ENCODE measurements around the gene MRPL40. TPM values are rescaled to one million over a fixed set of nuclear protein-coding genes. Genes with fewer than 3 reads are reported as not detected.

MRPL40 gene
- total RNA-seq, 1 donor from 2014 or later = 25.7 TPM

GRCh38 chr22:19480789-19481188, 48.4 kb downstream of the MRPL40 start:
- no peak for DNase-seq (ENCODE audit: low spot score)

DNA sequence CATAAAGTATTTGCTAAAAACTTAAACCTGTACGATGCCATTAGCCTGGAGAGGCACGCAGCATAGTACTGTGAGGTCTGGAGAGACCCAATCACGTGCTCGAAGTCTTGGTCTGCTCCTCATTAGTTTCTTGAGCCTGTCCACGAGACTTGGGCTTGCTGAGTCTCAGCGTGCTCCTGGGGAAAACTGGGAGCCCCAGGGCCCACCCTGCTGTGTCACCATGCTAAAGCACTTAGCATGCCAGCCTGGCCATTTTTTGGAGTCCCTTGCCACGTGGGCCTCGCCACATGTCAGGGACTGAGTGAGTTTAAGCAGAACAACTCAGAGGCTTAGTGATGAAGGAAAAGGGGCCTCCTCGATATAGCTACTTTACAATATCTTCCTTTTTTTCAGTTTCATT, 50.0 kb downstream of the MRPL40 start:
- DNase-seq (ENCODE audit: low spot score) = no peak

DNA sequence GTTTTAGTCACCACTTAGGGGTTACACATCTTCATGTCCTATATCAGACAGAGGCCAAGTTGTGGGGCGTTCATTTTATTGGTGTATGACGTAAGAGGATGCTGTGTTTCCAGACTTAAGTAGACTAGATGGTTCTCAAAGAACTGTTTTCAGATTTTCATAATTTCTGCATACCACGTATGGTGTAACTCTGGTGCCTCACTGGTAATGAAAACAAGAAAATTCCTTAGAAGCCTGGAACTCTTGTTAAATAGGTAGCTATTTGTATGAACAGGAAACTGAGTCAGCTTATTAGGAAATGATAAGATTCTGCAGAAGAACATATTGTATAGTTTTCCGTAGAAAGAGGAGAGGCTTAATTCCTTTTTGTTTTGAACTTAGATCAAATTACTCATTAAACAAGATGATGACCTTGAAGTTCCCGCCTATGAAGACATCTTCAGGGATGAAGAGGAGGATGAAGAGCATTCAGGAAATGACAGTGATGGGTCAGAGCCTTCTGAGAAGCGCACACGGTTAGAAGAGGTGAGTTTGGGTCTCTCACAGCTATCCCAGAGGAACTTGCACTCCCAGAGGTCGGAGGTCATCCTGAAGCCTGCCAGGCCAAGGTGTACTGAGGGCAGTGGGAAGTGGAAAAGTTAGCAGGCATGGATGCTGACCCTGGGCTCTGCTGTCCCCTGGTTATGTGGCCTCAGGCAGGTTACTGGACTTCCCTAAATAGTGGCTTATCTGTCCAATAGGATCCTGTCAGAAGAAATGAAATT, 51.3 kb downstream of the MRPL40 start:
- no peak for DNase-seq (ENCODE audit: low spot score)

Other genes starting within 250 kb of the MRPL40 start
- gene CLTCL1, start 140.8 kb upstream of the MRPL40 start, total RNA-seq = 3.4 TPM
- 25.2 TPM for gene HIRA, start 812 bp upstream of the MRPL40 start, total RNA-seq
- gene C22orf39, start 15.2 kb downstream of the MRPL40 start, total RNA-seq = 33.3 TPM
- gene UFD1, start 46.6 kb downstream of the MRPL40 start, total RNA-seq = 50.4 TPM
- gene CDC45, start 47.4 kb downstream of the MRPL40 start, total RNA-seq = 1.6 TPM
- gene CLDN5, start 91.9 kb downstream of the MRPL40 start, total RNA-seq = 27.5 TPM